ENCODE measurements around the gene SLC25A29.

DNA sequence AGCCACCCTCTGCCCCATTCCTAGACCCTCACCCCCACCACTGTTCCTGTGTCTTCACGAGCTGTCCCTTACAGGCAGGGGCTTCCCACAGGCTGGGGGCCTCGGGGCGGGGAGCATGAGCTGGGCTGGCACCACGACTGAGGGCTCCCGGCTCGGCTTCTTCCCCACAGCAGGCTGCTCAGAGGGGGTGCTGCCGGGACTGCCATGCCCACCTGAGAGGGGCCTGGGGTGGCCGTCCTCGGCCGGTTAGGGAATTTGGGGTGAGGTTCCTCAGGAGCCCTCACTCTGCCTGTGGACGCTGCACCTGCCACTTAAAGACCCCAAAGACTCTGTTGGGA, 23.7 kb upstream of the SLC25A29 start:
- TF ChIP-seq CHD4 (IDR thresholded peaks at IDR 0.05; ENCODE audit: borderline replicate concordance, low read length) (no peak), TOE1 (CRISPR knock-in tag; IDR thresholded peaks at IDR 0.05) (no peak), ZNF781 (CRISPR knock-in tag; IDR thresholded peaks at IDR 0.05; ENCODE audit: borderline replicate concordance, not compliant biosample characterization) (no peak), POLR2AphosphoS5 (IDR thresholded peaks at IDR 0.05; ENCODE audit: low read depth, low read length) (no peak), ZSCAN5A (CRISPR knock-in tag; IDR thresholded peaks at IDR 0.05; ENCODE audit: borderline replicate concordance) (no peak), CBX1 (IDR thresholded peaks at IDR 0.05; ENCODE audit: low read depth) (no peak), NFRKB (IDR thresholded peaks at IDR 0.05) (no peak), CBFB (CRISPR knock-in tag; IDR thresholded peaks at IDR 0.05) (no peak), ZNF652 (CRISPR knock-in tag; IDR thresholded peaks at IDR 0.05; ENCODE audit: borderline replicate concordance, low read depth) (no peak)
- TF ChIP-seq, protein P1, sequence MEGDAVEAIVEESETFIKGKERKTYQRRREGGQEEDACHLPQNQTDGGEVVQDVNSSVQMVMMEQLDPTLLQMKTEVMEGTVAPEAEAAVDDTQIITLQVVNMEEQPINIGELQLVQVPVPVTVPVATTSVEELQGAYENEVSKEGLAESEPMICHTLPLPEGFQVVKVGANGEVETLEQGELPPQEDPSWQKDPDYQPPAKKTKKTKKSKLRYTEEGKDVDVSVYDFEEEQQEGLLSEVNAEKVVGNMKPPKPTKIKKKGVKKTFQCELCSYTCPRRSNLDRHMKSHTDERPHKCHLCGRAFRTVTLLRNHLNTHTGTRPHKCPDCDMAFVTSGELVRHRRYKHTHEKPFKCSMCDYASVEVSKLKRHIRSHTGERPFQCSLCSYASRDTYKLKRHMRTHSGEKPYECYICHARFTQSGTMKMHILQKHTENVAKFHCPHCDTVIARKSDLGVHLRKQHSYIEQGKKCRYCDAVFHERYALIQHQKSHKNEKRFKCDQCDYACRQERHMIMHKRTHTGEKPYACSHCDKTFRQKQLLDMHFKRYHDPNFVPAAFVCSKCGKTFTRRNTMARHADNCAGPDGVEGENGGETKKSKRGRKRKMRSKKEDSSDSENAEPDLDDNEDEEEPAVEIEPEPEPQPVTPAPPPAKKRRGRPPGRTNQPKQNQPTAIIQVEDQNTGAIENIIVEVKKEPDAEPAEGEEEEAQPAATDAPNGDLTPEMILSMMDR (CRISPR knock-in tag; IDR thresholded peaks at IDR 0.05), result no peak
